Endodermal cell (in vitro differentiated cells): ENCODE results near the gene THBS3. TPM values are rescaled to one million over a fixed set of nuclear protein-coding genes. Genes with fewer than 3 reads are reported as not detected.
A peak's percentile ranks its signal among the peaks of the same experiment; 100 is the strongest.
"Not testable (repeated sequence)": the region's sequence is repeated elsewhere in the genome, so short reads cannot be mapped to it uniquely, and the experiment has no call there.

Source experiments
- DNase-seq: peaks from one replicate; pipeline ENCODE4 v3.0.0-alpha.2; 2017
- H3K27ac ChIP-seq: 2 replicates; pipeline ENCODE4 v1.5.1; 2013; ENCODE audit warnings: mild to moderate bottlenecking, low read depth, low read length, moderate library complexity
- H3K27me3 ChIP-seq: 2 replicates; pipeline ENCODE4 v1.6.1; 2013; ENCODE audit warnings: mild to moderate bottlenecking, low read length, moderate library complexity; ENCODE audit not compliant: insufficient read depth, control insufficient read depth, poor library complexity, severe bottlenecking
- H3K36me3 ChIP-seq: 2 replicates; pipeline ENCODE4 v1.7.0; 2013; ENCODE audit warnings: mild to moderate bottlenecking, low read length, moderate library complexity; ENCODE audit not compliant: control insufficient read depth, insufficient read depth
- H3K4me1 ChIP-seq: one replicate; pipeline ENCODE4 v1.7.0; 2013; ENCODE audit warnings: low read length; ENCODE audit not compliant: control insufficient read depth, insufficient read depth
- H3K4me3 ChIP-seq: 2 replicates; pipeline ENCODE4 v1.5.1; 2013; ENCODE audit warnings: mild to moderate bottlenecking, low read length, moderate library complexity
- H3K9ac ChIP-seq: 2 replicates; pipeline ENCODE4 v1.6.1; 2013; ENCODE audit warnings: mild to moderate bottlenecking, low read length, moderate library complexity; ENCODE audit not compliant: poor library complexity, severe bottlenecking; ENCODE audit errors: extremely low read depth
- H3K9me3 ChIP-seq: 2 replicates; pipeline ENCODE4 v1.6.1; 2013; ENCODE audit warnings: mild to moderate bottlenecking, low read length, moderate library complexity; ENCODE audit not compliant: control insufficient read depth
- H3K27ac Mint-ChIP-seq: 2 replicates; pipeline ENCODE4 v1.8.0; 2020; ENCODE audit warnings: mixed read lengths
- H3K27me3 Mint-ChIP-seq: 2 replicates; pipeline ENCODE4 v1.8.0; 2021; ENCODE audit warnings: mild to moderate bottlenecking, mixed read lengths; ENCODE audit not compliant: insufficient read depth
- H3K36me3 Mint-ChIP-seq: 2 replicates; pipeline ENCODE4 v1.8.0; 2020; ENCODE audit warnings: low read depth, mixed read lengths
- H3K4me1 Mint-ChIP-seq: 2 replicates; pipeline ENCODE4 v1.8.0; 2020; ENCODE audit warnings: mixed read lengths
- H3K4me3 Mint-ChIP-seq: 2 replicates; pipeline ENCODE4 v1.8.0; 2020; ENCODE audit warnings: mild to moderate bottlenecking, moderate library complexity, mixed read lengths
- H3K9me3 Mint-ChIP-seq: 2 replicates; pipeline ENCODE4 v1.8.0; 2020; ENCODE audit warnings: mild to moderate bottlenecking, mixed read lengths
- CTCF ChIP-seq: fragments of 200-600 bp; sonication (generic); conservative IDR thresholded peaks from 2 replicates; pipeline ENCODE4 v1.5.0; 2021; ENCODE audit warnings: antibody characterized with exemption, mild to moderate bottlenecking
- WGBS, 2 experiments: methylation state at CpG; one replicate each; pipeline versions ENCODE4 v1.1.5 to v1.1.7; 2013; ENCODE audit warnings: missing lambda C conversion rate in 2 of 2, mixed read lengths in 1 of 2; ENCODE audit not compliant: insufficient coverage in 1 of 2, insufficient read length in 1 of 2; 5-methylcytosine and 5-hydroxymethylcytosine counted together
- total RNA-seq, 2 donors: library from RNA; stranded (reverse); fragmentation: NEBNext Ultra II Directional in 1 of 2; extraction: Animal tissue kit (Norgen Biotek cat#: 25700) in 1 of 2; gene quantifications; 2 replicates in 1 of 2; 3 replicates in 1 of 2; pipeline ENCODE4 v1.2.1, GENCODE V29; 2021

THBS3 gene
- total RNA-seq, 2 donors from 2014 or later: 17.6 to 27.9 TPM

GRCh38 chr1:155169541-155169940 is 38.2 kb downstream of the THBS3 start:
- WGBS, 2 experiments: 83 to 88% methylated on average over 3 to 5 of the region's 5 CpGs
- no peaks in the 10 kb centered on the region for H3K4me1 ChIP-seq
- no peak overlapping the region for H3K27ac ChIP-seq
- H3K9me3 Mint-ChIP-seq: no peaks in the 10 kb centered on the region
- H3K9me3 ChIP-seq: no peaks in the 10 kb centered on the region
- TF ChIP-seq CTCF: no peak
- peaks cover 13% of the 10 kb centered on the region for H3K4me1 Mint-ChIP-seq
- peaks cover 13% of the 10 kb centered on the region for H3K36me3 ChIP-seq
- peaks cover 16% of the 10 kb centered on the region for H3K36me3 Mint-ChIP-seq
- no peak overlapping the region for H3K9ac ChIP-seq
- H3K4me3 ChIP-seq: no peak overlapping the region
- H3K27ac Mint-ChIP-seq: no peak overlapping the region
- H3K27me3 Mint-ChIP-seq: peaks cover 6% of the 10 kb centered on the region
- DNase-seq: peak; percentile 23
- H3K27me3 ChIP-seq: no peaks in the 10 kb centered on the region
- no peak overlapping the region for H3K4me3 Mint-ChIP-seq

- H3K36me3 ChIP-seq: peaks cover 13% of the 10 kb centered on the region
- Mint-ChIP-seq H3K36me3 (peaks cover 16% of the 10 kb centered on the region), H3K4me1 (peaks cover 13% of the 10 kb centered on the region), H3K9me3 (no peaks in the 10 kb centered on the region), H3K27me3 (peaks cover 2% of the 10 kb centered on the region), H3K27ac (no peak overlapping the region), H3K4me3 (no peak overlapping the region)
- H3K27ac ChIP-seq: no peak overlapping the region
- WGBS, 2 experiments: 93 to 98% methylated on average over 8 to 10 of the region's 10 CpGs
- no peaks in the 10 kb centered on the region for H3K27me3 ChIP-seq
- no peak overlapping the region for H3K4me3 ChIP-seq
- H3K9me3 ChIP-seq: no peaks in the 10 kb centered on the region
- H3K4me1 ChIP-seq: no peaks in the 10 kb centered on the region
- no peak for TF ChIP-seq CTCF
- peak; percentile 35 for DNase-seq
- H3K9ac ChIP-seq: no peak overlapping the region
Observed at GRCh38 chr1:155168456-155169210, 39.1 kb downstream of the THBS3 start.

GRCh38 chr1:155168105-155168445 is 39.6 kb downstream of the THBS3 start:
- Mint-ChIP-seq H3K4me3 (peak overlapping the region; percentile 55), H3K36me3 (peaks cover 16% of the 10 kb centered on the region)
- H3K27me3 ChIP-seq, H3K9me3 ChIP-seq, H3K4me3 ChIP-seq, H3K27ac ChIP-seq, DNase-seq, H3K4me1 ChIP-seq, H3K27me3 Mint-ChIP-seq, H3K27ac Mint-ChIP-seq, H3K9ac ChIP-seq, H3K4me1 Mint-ChIP-seq, H3K9me3 Mint-ChIP-seq: not testable (repeated sequence)
- 66 to 72% methylated on average over 4 of the region's 4 CpGs for WGBS, 2 experiments
- H3K36me3 ChIP-seq: peaks cover 13% of the 10 kb centered on the region
